ENCODE measurements around the gene AJUBA. TPM values are rescaled to one million over a fixed set of nuclear protein-coding genes. Genes with fewer than 3 reads are reported as not detected.

Gene AJUBA
- total RNA-seq, 4 donors from 2014 or later = 8.8 to 27.0 (median 17.8) TPM

- TF ChIP-seq POLR2AphosphoS5 (IDR thresholded peaks at IDR 0.05) = no peak
- no peak for TF ChIP-seq EP300 (IDR thresholded peaks at IDR 0.05)
- no peak for TF ChIP-seq POLR2A (IDR thresholded peaks at IDR 0.05)
- no peak for TF ChIP-seq CTCF (IDR thresholded peaks at IDR 0.05)
- Histone ChIP-seq H3K36me3 (peaks cover 0 to 59% of the 10 kb centered on the region in 2 donors), H3K4me3 (no peak overlapping the region), H3K9me3 (no peaks in the 10 kb centered on the region), H3K27me3 (no peaks in the 10 kb centered on the region), H3K27ac (no peak overlapping the region), H3K4me1 (peaks cover 0 to 19% (median 0%) of the 10 kb centered on the region in 3 donors)
- WGBS, 2 donors (ENCODE audit: low coverage in 1 of 2) = 60% methylated on average over 7 of the region's 7 CpGs; no CpG with 5 or more reads in 1 of the 2 donors
- ATAC-seq = no peak
Measured at GRCh38 chr14:23024612-23025075, 42.3 kb upstream of the AJUBA start.

- H3K4me3 ChIP-seq = no peak overlapping the region
- no peaks in the 10 kb centered on the region for H3K27me3 ChIP-seq
- H3K27ac ChIP-seq = no peak overlapping the region
- peaks cover 0 to 11% (median 0%) of the 10 kb centered on the region in 3 donors for H3K4me1 ChIP-seq
- TF ChIP-seq EP300 (IDR thresholded peaks at IDR 0.05) = no peak
- TF ChIP-seq CTCF (IDR thresholded peaks at IDR 0.05) = no peak
- no peak for TF ChIP-seq POLR2AphosphoS5 (IDR thresholded peaks at IDR 0.05)
- TF ChIP-seq POLR2A (IDR thresholded peaks at IDR 0.05) = no peak
- H3K9me3 ChIP-seq = no peaks in the 10 kb centered on the region
- peaks cover 0 to 50% of the 10 kb centered on the region in 2 donors for H3K36me3 ChIP-seq
- ATAC-seq = no peak
- WGBS, 2 donors (ENCODE audit: low coverage in 1 of 2) = 83 to 86% methylated on average over 1 to 2 of the region's 2 CpGs
Measured at GRCh38 chr14:23023795-23024152, 41.4 kb upstream of the AJUBA start.

GRCh38 chr14:23023022-23023794, 40.9 kb upstream of the AJUBA start:
- H3K27ac ChIP-seq = no peak overlapping the region
- H3K4me1 ChIP-seq = peaks cover 0 to 6% (median 0%) of the 10 kb centered on the region in 3 donors
- no peak for TF ChIP-seq POLR2AphosphoS5 (IDR thresholded peaks at IDR 0.05)
- no peak for TF ChIP-seq CTCF (IDR thresholded peaks at IDR 0.05)
- TF ChIP-seq POLR2A (IDR thresholded peaks at IDR 0.05) = no peak
- TF ChIP-seq EP300 (IDR thresholded peaks at IDR 0.05) = no peak
- WGBS, 2 donors (ENCODE audit: low coverage in 1 of 2) = 67 to 74% methylated on average over 4 to 8 of the region's 8 CpGs
- ATAC-seq = no peak
- no peaks in the 10 kb centered on the region for H3K27me3 ChIP-seq
- no peak overlapping the region for H3K4me3 ChIP-seq
- no peaks in the 10 kb centered on the region for H3K9me3 ChIP-seq
- peaks cover 0 to 46% of the 10 kb centered on the region in 2 donors for H3K36me3 ChIP-seq

- Histone ChIP-seq H3K9me3 (no peaks in the 10 kb centered on the region), H3K4me3 (no peak overlapping the region), H3K27ac (no peak overlapping the region), H3K4me1 (no peaks in the 10 kb centered on the region), H3K27me3 (no peaks in the 10 kb centered on the region), H3K36me3 (peaks cover 0 to 35% of the 10 kb centered on the region in 2 donors)
- TF ChIP-seq POLR2A (IDR thresholded peaks at IDR 0.05) (no peak), POLR2AphosphoS5 (IDR thresholded peaks at IDR 0.05) (no peak), CTCF (IDR thresholded peaks at IDR 0.05) (no peak), EP300 (IDR thresholded peaks at IDR 0.05) (no peak)
- ATAC-seq = no peak
- 59 to 60% methylated on average over 1 to 7 of the region's 7 CpGs for WGBS, 2 donors (ENCODE audit: low coverage in 1 of 2)
Measured at GRCh38 chr14:23021889-23022442, 39.6 kb upstream of the AJUBA start.
